Measurements from ENCODE around the gene NAA16. TPM values are rescaled to one million over a fixed set of nuclear protein-coding genes. Genes with fewer than 3 reads are reported as not detected.

NAA16 gene
- total and polyA plus RNA-seq, 2 donors (not counting 1 experiment from before 2014, with no cell fraction given) = 14.3 to 33.5 TPM

DNA sequence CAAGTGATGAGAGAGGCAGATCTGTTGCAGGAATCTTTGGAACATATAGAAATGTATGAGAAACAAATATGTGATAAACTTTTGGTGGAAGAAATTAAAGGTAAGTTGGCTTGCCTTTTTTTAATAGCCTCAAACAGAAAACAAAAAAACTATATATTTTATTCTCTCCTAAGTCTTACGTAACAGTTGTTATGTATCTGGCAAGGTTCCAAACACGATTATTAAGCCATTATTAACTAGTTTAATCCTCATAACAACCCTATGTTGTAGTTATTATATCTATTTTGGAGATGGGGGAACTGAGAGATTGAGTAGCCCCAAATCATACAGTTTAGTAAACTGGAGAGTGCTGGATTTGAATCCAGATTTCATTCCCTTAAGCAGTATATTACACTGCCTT lies 14.7 kb downstream of the NAA16 start:
- Histone ChIP-seq H3K27me3 (replicated peaks in 1 of 4; ENCODE audit: control extremely low read depth in 1 of 4, control insufficient read depth in 3 of 4, insufficient read depth in 4 of 4, low read length in 3 of 4) (no peaks in the 10 kb centered on the region), H3K79me2 (ENCODE audit: control insufficient read depth, insufficient read depth, low read length) (peaks cover 7% of the 10 kb centered on the region), H3K4me2 (replicated peaks; ENCODE audit: low read depth, low read length, poor library complexity, severe bottlenecking) (no peak overlapping the region), H3K4me1 (ENCODE audit: control insufficient read depth in 2 of 2, insufficient read depth in 2 of 2, low read length in 2 of 2) (no peaks in the 10 kb centered on the region), H3K9me3 (ENCODE audit: control extremely low read depth in 1 of 3, control insufficient read depth in 2 of 3, insufficient read depth in 1 of 3, low read length in 2 of 3) (no peaks in the 10 kb centered on the region), H3K27ac (ENCODE audit: low read length in 2 of 2) (no peak overlapping the region), H3K9ac (ENCODE audit: low read length) (no peak overlapping the region), H4K20me1 (ENCODE audit: control insufficient read depth, insufficient read depth, low read length, poor library complexity, severe bottlenecking) (peaks cover 7% of the 10 kb centered on the region), H3K36me3 (replicated peaks in 1 of 2; ENCODE audit: control extremely low read depth in 1 of 2, control insufficient read depth in 1 of 2, extremely low read depth in 1 of 2, insufficient read depth in 2 of 2, low read length in 1 of 2) (peaks cover 0 to 32% of the 10 kb centered on the region in 2 experiments), H2AFZ (ENCODE audit: insufficient read depth, low read depth, low read length, poor library complexity, severe bottlenecking) (no peak overlapping the region), H3K4me3 (ENCODE audit: control extremely low read depth in 1 of 5, extremely low read depth in 1 of 5, insufficient read depth in 1 of 5, low read depth in 2 of 5, low read length in 4 of 5) (no peak overlapping the region)
- DNase-seq = no peak
- ATAC-seq (ENCODE audit: low read depth) = no peak
- H3K27me3 Mint-ChIP-seq = no peaks in the 10 kb centered on the region
- no peak for TF ChIP-seq EZH2 (IDR thresholded peaks at IDR 0.05; ENCODE audit: borderline replicate concordance, insufficient read depth, low read depth, low read length, poor library complexity, severe bottlenecking)
- TF ChIP-seq, protein P1, sequence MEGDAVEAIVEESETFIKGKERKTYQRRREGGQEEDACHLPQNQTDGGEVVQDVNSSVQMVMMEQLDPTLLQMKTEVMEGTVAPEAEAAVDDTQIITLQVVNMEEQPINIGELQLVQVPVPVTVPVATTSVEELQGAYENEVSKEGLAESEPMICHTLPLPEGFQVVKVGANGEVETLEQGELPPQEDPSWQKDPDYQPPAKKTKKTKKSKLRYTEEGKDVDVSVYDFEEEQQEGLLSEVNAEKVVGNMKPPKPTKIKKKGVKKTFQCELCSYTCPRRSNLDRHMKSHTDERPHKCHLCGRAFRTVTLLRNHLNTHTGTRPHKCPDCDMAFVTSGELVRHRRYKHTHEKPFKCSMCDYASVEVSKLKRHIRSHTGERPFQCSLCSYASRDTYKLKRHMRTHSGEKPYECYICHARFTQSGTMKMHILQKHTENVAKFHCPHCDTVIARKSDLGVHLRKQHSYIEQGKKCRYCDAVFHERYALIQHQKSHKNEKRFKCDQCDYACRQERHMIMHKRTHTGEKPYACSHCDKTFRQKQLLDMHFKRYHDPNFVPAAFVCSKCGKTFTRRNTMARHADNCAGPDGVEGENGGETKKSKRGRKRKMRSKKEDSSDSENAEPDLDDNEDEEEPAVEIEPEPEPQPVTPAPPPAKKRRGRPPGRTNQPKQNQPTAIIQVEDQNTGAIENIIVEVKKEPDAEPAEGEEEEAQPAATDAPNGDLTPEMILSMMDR (IDR thresholded peaks at IDR 0.05) = no peak
- H3K9me3 Mint-ChIP-seq (ENCODE audit: insufficient read depth) = no peaks in the 10 kb centered on the region
- H3K4me1 Mint-ChIP-seq = no peaks in the 10 kb centered on the region
- ChIA-PET CTCF (no interaction called here), POLR2A (no interaction called here)
- no peak overlapping the region for H3K4me3 Mint-ChIP-seq
- intact Hi-C loops (cut with micrococcal nuclease) = no loop called here
- no peak overlapping the region for H3K27ac Mint-ChIP-seq
- no CpG with 5 or more reads among the region's 2 CpGs for WGBS (ENCODE audit: insufficient coverage)

GRCh38 chr13:41326661-41327060 lies 15.6 kb downstream of the NAA16 start:
- no peak overlapping the region for H3K27ac Mint-ChIP-seq
- ATAC-seq (ENCODE audit: low read depth) = no peak
- Histone ChIP-seq H3K27ac (ENCODE audit: low read length in 2 of 2) (no peak overlapping the region), H3K4me1 (ENCODE audit: control insufficient read depth in 2 of 2, insufficient read depth in 2 of 2, low read length in 2 of 2) (no peaks in the 10 kb centered on the region), H3K4me2 (replicated peaks; ENCODE audit: low read depth, low read length, poor library complexity, severe bottlenecking) (no peak overlapping the region), H2AFZ (ENCODE audit: insufficient read depth, low read depth, low read length, poor library complexity, severe bottlenecking) (no peak overlapping the region), H3K9ac (ENCODE audit: low read length) (no peak overlapping the region), H3K27me3 (replicated peaks in 1 of 4; ENCODE audit: control extremely low read depth in 1 of 4, control insufficient read depth in 3 of 4, insufficient read depth in 4 of 4, low read length in 3 of 4) (no peaks in the 10 kb centered on the region), H3K9me3 (ENCODE audit: control extremely low read depth in 1 of 3, control insufficient read depth in 2 of 3, insufficient read depth in 1 of 3, low read length in 2 of 3) (no peaks in the 10 kb centered on the region), H3K4me3 (ENCODE audit: control extremely low read depth in 1 of 5, extremely low read depth in 1 of 5, insufficient read depth in 1 of 5, low read depth in 2 of 5, low read length in 4 of 5) (no peak overlapping the region), H3K79me2 (ENCODE audit: control insufficient read depth, insufficient read depth, low read length) (peaks cover 7% of the 10 kb centered on the region), H4K20me1 (ENCODE audit: control insufficient read depth, insufficient read depth, low read length, poor library complexity, severe bottlenecking) (peaks cover 7% of the 10 kb centered on the region), H3K36me3 (replicated peaks in 1 of 2; ENCODE audit: control extremely low read depth in 1 of 2, control insufficient read depth in 1 of 2, extremely low read depth in 1 of 2, insufficient read depth in 2 of 2, low read length in 1 of 2) (peaks cover 0 to 31% of the 10 kb centered on the region in 2 experiments)
- H3K9me3 Mint-ChIP-seq (ENCODE audit: insufficient read depth) = no peaks in the 10 kb centered on the region
- intact Hi-C loops (cut with micrococcal nuclease) = no loop called here
- H3K27me3 Mint-ChIP-seq = no peaks in the 10 kb centered on the region
- no peak overlapping the region for H3K4me3 Mint-ChIP-seq
- no CpG with 5 or more reads among the region's 1 CpG for WGBS (ENCODE audit: insufficient coverage)
- POLR2A ChIA-PET = no interaction called here
- TF ChIP-seq EZH2 (IDR thresholded peaks at IDR 0.05; ENCODE audit: borderline replicate concordance, insufficient read depth, low read depth, low read length, poor library complexity, severe bottlenecking) = no peak
- TF ChIP-seq, protein P1 (IDR thresholded peaks at IDR 0.05) = no peak
- no peaks in the 10 kb centered on the region for H3K4me1 Mint-ChIP-seq
- no peak for DNase-seq
- CTCF ChIA-PET = no interaction called here
